ENCODE results near the gene RNF135.
"Not testable (repeated sequence)": the region's sequence is repeated elsewhere in the genome, so short reads cannot be mapped to it uniquely, and the experiment has no call there.

- not testable (repeated sequence) for TF ChIP-seq CTCF (IDR thresholded peaks at IDR 0.05; ENCODE audit: low read length); EZH2 (optimal IDR thresholded peaks at IDR 0.05; ENCODE audit: low read depth, low read length); EZH2phosphoT487 (IDR thresholded peaks at IDR 0.05; ENCODE audit: low read length)
Observed at GRCh38 chr17:31035611-31036010, 64.8 kb downstream of the RNF135 start.
